Mucosa of descending colon (tissue), 3 donors: ENCODE results near the gene RETN. TPM values are rescaled to one million over a fixed set of nuclear protein-coding genes. Genes with fewer than 3 reads are reported as not detected.

Experiments used
- ATAC-seq: fragments of 200-7000 bp; cut with Tn5 transposase; one replicate; pipeline ENCODE4 v1.9.1; 2020; ENCODE audit warnings: mild to moderate bottlenecking, moderate library complexity
- DNase-seq, 3 donors: peaks; one replicate each; pipeline ENCODE4 v3.0.0-alpha.2; 2020
- H3K36me3 ChIP-seq: fragments of 200-600 bp; one replicate; pipeline ENCODE4 v1.8.0; 2021; ENCODE audit warnings: low read depth, mild to moderate bottlenecking
- H3K4me1 ChIP-seq: fragments of 200-600 bp; one replicate; pipeline ENCODE4 v1.8.0; 2021; ENCODE audit warnings: low read depth, mild to moderate bottlenecking
- H3K4me3 ChIP-seq: fragments of 200-600 bp; one replicate; pipeline ENCODE4 v1.8.0; 2021; ENCODE audit warnings: mild to moderate bottlenecking
- H3K9me3 ChIP-seq: fragments of 200-600 bp; one replicate; pipeline ENCODE4 v1.8.0; 2021; ENCODE audit warnings: mild to moderate bottlenecking
- CTCF ChIP-seq: fragments of 200-600 bp; IDR thresholded peaks from one replicate; pipeline ENCODE4 v1.8.0; 2022; ENCODE audit warnings: antibody characterized with exemption, mild to moderate bottlenecking
- intact Hi-C, 2 donors: fragments of 100-400 bp; cut with DNase I in 1 of 2; cut with micrococcal nuclease in 1 of 2; formaldehyde crosslinking; loops; one replicate each; pipeline versions ENCODE4 v1.11.0 to v1.11.1; 2022; cut with DNase I, micrococcal nuclease
- total RNA-seq, 3 donors: library from RNA; stranded (reverse); fragmentation: NEBNext Ultra II Directional in 2 of 3; extraction: Animal tissue kit (Norgen Biotek cat#: 25700) in 2 of 3; gene quantifications; one replicate each; pipeline versions ENCODE4 v1.2.1 to v1.2.4, GENCODE V29; 2021 to 2023
- donor health status: DM: no; HTN: no; CAD: no; lungs with moderate emphysema.
- donor health status: DM: no; HTN: no; CAD: no.
- donor health status: DM: no; HTN: yes; CAD: no.

RETN gene
- total RNA-seq, 3 donors from 2014 or later, result not detected

GRCh38 chr19:7629347-7630054 is 39.3 kb upstream of the RETN start, which contains the start of the genes PET100 and XAB2:
Gene PET100, plus strand, starts transcription at chr19:7629793. Its CDS starts 41 bp downstream, at chr19:7629834.
Gene XAB2, minus strand, starts transcription at chr19:7629545. Its CDS starts 18 bp downstream, at chr19:7629527.
- DNase-seq (peak; percentile 95 to 97 (median 96)), ATAC-seq (peak; percentile 98)
- peak within 1 kb of the TSS; percentile 96 for H3K4me3 ChIP-seq
- H3K36me3 ChIP-seq, result peaks cover 4% of the 10 kb centered on the region
- peaks cover 23% of the 10 kb centered on the region for H3K4me1 ChIP-seq
- TF ChIP-seq CTCF, result no peak
- no peaks in the 10 kb centered on the region for H3K9me3 ChIP-seq
- intact Hi-C loops, result no loop called here

- no peaks in the 10 kb centered on the region for H3K9me3 ChIP-seq
- H3K4me3 ChIP-seq, result no peak overlapping the region
- ATAC-seq (no peak), DNase-seq (no peak)
- no peak for TF ChIP-seq CTCF
- intact Hi-C loops, result no loop called here
- peaks cover 25% of the 10 kb centered on the region for H3K4me1 ChIP-seq
- H3K36me3 ChIP-seq, result peaks cover 4% of the 10 kb centered on the region
These were observed 37.3 kb upstream of the RETN start for GRCh38 chr19:7631577-7631976.

GRCh38 chr19:7632340-7633203 is 36.3 kb upstream of the RETN start:
- Histone ChIP-seq H3K36me3 (peaks cover 4% of the 10 kb centered on the region), H3K4me1 (peaks cover 28% of the 10 kb centered on the region), H3K9me3 (no peaks in the 10 kb centered on the region), H3K4me3 (no peak overlapping the region)
- no peak for TF ChIP-seq CTCF
- intact Hi-C loops, result no loop called here
- ATAC-seq (no peak), DNase-seq (no peak)

- H3K4me1 ChIP-seq, result peaks cover 18% of the 10 kb centered on the region
- peaks cover 4% of the 10 kb centered on the region for H3K36me3 ChIP-seq
- H3K4me3 ChIP-seq, result no peak within 1 kb of the TSS
- DNase-seq (no peak), ATAC-seq (no peak)
- intact Hi-C loops, result no loop called here
- TF ChIP-seq CTCF, result no peak
- no peaks in the 10 kb centered on the region for H3K9me3 ChIP-seq
These were observed 35.2 kb upstream of the RETN start, which contains the start of gene PCP2 for GRCh38 chr19:7633698-7634097. Gene PCP2, minus strand, starts transcription at chr19:7633719. Its CDS starts 262 bp downstream, at chr19:7633457.

GRCh38 chr19:7635670-7636069 is 33.2 kb upstream of the RETN start:
- no peaks in the 10 kb centered on the region for H3K9me3 ChIP-seq
- TF ChIP-seq CTCF, result no peak
- DNase-seq (no peak), ATAC-seq (no peak)
- no peaks in the 10 kb centered on the region for H3K36me3 ChIP-seq
- H3K4me3 ChIP-seq, result no peak overlapping the region
- intact Hi-C loops, result no loop called here
- peaks cover 9% of the 10 kb centered on the region for H3K4me1 ChIP-seq
